ENCODE measurements around the gene RIC1. TPM values are rescaled to one million over a fixed set of nuclear protein-coding genes. Genes with fewer than 3 reads are reported as not detected.

The RIC1 gene
- polyA plus RNA-seq, 12 donors: 10.8 to 26.4 (median 20.2) TPM; not detected in 1

DNA sequence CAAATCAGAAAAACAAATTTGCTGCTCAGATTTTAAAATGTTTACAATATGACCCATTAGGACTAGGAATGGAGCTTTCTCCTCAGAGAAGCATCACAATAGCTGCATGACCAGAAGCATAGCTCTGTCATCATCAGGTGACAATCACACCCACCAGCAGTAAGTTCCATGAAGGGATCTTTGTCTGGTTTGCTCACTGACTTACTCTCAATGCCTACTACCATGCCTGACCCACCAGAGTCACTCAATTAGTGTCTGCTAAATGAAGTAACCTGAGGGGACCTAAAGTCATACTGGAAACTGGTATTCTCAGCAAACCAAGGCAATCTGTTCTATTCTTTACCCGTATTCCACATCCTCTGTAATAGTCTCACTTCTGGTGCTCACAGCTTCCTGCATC lies 196.3 kb downstream of the RIC1 start:
- no peak for DNase-seq

Other genes starting within 250 kb of the RIC1 start
- 10 to 100 TPM in 11 of 12 donors, not detected in 1; 21.4 to 65.3 (median 33.5) TPM for gene PLGRKT, start 191.2 kb upstream of the RIC1 start, polyA plus RNA-seq (ENCODE audit: insufficient read length in 12 of 12)
- 1 to 10 TPM in 8 of 12 donors, under 1 TPM in 2, not detected in 2; 0.41 to 1.7 (median 1.2) TPM for gene CD274, start 178.6 kb upstream of the RIC1 start, polyA plus RNA-seq (ENCODE audit: insufficient read length in 12 of 12)
- 1 to 10 TPM in 9 of 12 donors, under 1 TPM in 1, not detected in 2; 0.92 to 5.8 (median 2.6) TPM for gene PDCD1LG2, start 118.6 kb upstream of the RIC1 start, polyA plus RNA-seq (ENCODE audit: insufficient read length in 12 of 12)
- 10 to 100 TPM in 6 of 12 donors, 1 to 10 TPM in 5, not detected in 1; 6.6 to 15.0 (median 10.4) TPM for gene ERMP1, start 204.0 kb downstream of the RIC1 start, polyA plus RNA-seq (ENCODE audit: insufficient read length in 12 of 12)